HG03108 (cell line): ENCODE measurements around the gene PIGT.
A peak's percentile ranks its signal among the peaks of the same experiment; 100 is the strongest.

Experiments
- ATAC-seq: cut with Tn5 transposase; IDR thresholded peaks from one replicate; pipeline ENCODE4 v1.9.1; 2021; ENCODE audit warnings: moderate library complexity; ENCODE audit not compliant: unreplicated experiment

Gene PIGT

DNA sequence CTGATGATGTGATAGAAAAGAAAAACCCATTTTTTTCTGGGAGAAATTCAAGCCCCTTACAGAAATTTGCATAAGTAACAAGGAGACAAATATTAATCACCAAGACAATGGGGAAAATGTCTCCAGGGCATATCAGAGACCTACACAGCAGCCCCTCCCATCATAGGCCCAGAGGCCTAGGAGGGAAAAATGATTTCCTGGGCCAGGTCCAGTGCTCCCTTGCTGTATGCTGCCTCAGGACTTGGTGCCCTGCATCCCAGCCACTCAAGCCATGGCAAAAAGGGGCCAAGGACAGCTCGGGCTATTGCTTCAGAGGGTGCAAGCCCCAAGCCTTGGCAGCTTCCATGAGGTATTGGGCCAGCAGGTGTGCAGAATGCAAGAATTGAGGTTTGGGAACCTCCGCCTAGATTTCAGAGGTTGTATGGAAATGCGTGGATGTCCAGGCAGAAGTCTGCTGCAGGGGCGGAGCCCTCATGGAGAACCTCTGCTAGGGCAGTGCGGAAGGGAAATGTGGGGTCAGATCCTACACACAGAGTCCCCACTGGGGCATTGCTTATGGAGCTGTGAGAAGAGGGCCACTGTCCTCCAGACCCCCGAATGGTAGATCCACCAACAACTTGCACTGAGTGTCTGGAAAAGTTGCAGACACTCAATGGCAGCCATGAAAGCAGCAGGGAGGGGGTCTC, 15.5 kb upstream of the PIGT start:
- no peak for ATAC-seq

DNA sequence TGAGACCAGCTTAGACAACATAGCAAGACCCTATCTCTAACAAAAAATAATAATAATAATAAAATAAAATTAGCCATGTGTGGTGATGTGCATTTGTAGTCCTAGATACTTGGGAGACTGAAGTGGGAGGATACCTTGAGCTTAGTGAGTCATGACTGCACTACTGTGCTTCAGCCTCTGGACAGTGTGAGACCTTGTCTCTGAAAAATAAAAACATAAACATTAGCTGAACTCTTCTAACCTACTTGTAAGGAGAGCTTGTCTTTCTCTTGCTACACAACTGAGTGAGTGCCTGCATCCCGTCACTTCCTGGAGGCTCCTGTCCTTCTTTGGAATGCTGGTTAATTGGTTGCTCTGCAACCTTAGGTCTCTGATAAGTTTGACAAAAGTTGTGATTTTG, 13.0 kb upstream of the PIGT start:
- ATAC-seq, result no peak

- ATAC-seq, result no peak
These were observed 11.5 kb upstream of the PIGT start for GRCh38 chr20:45404438-45404837.

DNA sequence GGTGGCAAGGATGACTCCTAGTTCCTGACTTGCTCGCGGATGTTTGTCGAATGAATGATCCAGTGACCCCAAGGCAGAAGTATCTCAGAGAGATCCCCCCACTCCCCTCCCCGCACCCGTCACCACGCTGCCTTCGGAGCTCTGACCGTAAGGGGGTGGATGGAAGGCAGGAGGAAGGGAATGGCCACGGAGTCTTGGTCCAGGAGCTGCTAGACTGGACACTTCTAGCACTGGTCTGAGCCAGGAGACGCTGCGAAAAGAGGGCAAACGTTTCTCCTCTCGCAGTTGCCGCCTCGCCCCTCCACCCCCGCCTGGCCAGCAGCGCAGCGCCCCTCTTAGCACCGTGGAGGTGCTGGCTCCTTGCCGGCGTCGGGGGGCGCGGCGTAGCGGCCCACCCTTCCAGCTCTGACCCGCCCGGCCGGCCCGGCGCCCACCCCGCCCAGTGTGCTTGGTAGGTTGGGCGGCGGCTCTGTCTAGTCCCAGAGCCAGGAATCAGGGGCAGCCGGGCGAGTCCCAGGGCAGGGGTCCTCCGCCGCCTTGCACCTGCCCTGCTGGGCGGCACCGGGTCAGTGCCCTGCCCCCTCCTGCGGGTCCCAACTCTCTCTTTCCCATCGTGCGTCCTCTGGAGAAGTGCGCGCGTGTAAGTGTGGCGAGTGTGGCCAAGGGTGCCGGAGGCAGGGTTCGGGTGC, 10.2 kb upstream of the PIGT start:
- no peak for ATAC-seq

DNA sequence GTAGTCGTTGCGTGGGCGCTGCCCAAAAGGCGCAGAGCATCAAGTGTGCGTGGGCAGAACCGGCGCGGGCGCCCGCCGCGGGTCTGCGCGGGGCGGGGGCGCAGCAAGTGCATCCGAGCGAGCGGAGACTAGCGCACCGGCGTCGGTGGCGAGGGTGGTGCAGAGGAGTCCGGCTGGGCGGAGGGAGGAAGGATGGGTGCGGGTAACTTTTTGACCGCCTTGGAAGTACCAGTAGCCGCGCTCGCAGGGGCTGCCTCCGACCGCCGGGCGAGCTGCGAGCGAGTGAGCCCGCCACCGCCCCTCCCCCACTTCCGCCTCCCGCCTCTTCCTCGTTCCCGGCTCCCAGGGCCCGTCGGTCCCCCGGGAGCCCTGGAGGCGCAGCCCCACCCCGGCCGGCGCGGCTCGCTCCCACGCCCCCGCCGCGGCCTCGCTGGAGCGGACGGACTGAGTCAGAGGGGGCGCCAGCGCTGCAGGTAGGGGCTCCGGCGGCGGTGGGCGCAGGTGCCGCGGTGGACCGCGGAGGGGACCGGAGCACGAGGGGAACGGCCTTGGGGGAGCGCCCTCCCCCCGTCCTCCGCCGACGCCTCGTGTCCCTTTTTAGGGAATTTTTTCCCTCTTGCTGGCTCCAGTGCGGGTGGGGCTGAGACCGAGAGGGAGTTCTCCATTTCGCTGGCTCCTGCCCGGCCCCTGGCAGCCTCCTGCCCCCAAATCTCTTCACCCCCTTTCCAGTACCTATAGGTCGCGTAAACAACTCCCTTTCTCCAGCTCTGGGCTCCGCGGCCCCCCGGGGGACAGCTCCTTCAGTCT, 9.5 kb upstream of the PIGT start:
- ATAC-seq, result no peak

- ATAC-seq, result no peak
These were observed 8.7 kb upstream of the PIGT start for GRCh38 chr20:45407067-45407745.

GRCh38 chr20:45407783-45408645, 7.9 kb upstream of the PIGT start, which contains the start of gene DBNDD2:
TSS of gene DBNDD2 (plus strand) at chr20:45408289. CDS start at chr20:45408468, 179 bp downstream.
- ATAC-seq, result no peak

DNA sequence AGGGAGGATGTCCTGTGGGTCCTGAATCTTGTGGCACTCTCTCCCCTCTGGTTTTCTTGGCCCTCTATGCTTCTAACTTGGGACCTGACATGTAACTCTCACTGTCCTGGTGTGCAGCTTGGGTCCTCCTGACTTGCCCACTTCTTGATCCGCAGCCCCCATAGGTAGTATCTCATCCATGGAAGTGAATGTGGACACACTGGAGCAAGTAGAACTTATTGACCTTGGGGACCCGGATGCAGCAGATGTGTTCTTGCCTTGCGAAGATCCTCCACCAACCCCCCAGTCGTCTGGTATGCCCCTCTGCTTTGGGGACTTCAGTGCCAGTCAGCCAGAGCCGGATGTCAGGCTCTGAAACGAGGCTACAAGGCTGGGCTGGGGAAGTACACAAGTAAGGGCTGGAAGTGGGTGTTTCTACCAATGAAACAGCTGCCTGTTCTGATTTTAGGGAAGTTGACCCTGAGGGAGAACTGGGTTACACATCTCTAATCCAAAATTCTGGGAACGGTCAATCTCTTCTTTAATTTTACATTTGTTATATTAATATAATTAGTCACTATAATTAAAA, 7.2 kb upstream of the PIGT start:
- no peak for ATAC-seq

DNA sequence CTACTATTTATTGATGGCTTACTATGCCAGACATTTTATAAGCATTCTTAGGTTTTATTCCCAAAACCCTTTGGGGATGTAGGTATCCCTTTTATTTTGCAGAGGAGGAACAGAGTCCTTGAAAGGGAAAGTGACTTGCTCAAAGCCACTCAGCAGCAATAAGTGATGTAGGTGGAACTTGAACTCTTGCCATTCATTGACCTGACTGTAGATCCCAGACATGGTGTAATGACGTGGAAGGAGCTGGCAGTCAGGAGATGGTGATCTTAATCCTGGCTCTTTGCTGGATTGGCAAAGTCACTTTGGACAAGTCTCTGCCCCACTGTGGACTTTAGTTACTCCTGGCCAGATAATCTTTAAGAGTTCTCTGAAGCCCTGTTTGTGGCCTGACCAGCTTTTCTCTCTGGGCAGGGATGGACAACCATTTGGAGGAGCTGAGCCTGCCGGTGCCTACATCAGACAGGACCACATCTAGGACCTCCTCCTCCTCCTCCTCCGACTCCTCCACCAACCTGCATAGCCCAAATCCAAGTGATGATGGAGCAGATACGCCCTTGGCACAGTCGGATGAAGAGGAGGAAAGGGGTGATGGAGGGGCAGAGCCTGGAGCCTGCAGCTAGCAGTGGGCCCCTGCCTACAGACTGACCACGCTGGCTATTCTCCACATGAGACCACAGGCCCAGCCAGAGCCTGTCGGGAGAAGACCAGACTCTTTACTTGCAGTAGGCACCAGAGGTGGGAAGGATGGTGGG, 6.2 kb upstream of the PIGT start:
- no peak for ATAC-seq

DNA sequence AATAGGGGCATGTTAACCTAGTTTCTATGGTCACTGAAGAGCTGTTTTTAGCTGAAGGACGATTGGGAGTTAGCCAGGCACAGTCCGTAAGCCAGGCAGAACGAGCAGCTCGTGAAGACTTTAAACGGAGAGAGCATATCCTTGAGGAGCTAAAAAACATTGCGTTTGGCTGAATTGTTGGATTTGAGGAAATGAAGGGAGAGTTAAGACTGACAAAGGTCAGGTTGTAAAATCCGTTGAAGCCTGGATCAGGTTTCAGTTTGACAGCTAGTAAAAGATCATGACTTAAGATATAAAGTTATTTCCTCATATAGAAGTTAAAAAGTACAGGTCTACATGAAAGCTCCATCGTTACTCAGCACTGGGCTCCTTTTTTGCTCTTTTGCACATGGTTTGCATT, 5.1 kb upstream of the PIGT start:
- ATAC-seq, result no peak

GRCh38 chr20:45412653-45413052, 3.3 kb upstream of the PIGT start:
- ATAC-seq, result no peak

- no peak for ATAC-seq
These were observed 2.5 kb upstream of the PIGT start for GRCh38 chr20:45413479-45413878.

GRCh38 chr20:45416917-45417316, 976 bp downstream of the PIGT start:
- ATAC-seq, result no peak

GRCh38 chr20:45419188-45420091, 3.5 kb downstream of the PIGT start:
- peak; percentile 68 for ATAC-seq

DNA sequence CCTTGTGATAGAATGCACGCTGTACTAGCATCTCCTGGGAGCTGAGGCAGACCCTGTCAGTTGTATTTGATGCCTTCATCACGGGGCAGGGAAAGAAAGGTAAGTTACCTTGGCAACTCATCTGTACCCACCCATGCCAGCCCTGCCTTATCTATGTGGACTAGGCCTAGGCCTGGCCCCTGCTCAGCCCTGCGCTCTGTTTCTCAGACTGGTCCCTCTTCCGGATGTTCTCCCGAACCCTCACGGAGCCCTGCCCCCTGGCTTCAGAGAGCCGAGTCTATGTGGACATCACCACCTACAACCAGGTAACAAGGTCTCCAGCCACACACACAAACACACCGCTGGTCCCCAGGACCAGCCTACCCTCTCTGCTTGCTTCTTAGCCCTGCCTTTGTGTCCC, 4.2 kb downstream of the PIGT start:
- no peak for ATAC-seq

DNA sequence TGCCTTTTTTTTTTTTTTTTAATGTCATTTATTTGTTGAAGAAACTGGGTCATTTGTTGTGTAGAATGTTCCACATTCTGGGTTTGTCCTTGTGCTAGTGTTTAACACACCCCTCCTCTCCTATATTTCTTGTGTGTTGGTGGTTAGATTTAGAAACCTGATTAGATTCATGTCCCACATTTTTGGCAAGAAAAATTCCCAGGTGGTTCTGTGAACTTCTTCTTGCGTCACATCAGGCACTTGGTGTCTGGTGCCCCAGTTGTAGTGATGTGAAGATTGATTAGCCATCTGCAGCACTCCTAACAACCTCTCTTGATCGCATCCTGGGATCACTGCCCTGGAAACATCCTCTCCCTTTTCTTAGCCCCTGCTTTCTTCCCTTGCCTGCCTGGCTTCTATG, 7.8 kb downstream of the PIGT start:
- ATAC-seq, result no peak

DNA sequence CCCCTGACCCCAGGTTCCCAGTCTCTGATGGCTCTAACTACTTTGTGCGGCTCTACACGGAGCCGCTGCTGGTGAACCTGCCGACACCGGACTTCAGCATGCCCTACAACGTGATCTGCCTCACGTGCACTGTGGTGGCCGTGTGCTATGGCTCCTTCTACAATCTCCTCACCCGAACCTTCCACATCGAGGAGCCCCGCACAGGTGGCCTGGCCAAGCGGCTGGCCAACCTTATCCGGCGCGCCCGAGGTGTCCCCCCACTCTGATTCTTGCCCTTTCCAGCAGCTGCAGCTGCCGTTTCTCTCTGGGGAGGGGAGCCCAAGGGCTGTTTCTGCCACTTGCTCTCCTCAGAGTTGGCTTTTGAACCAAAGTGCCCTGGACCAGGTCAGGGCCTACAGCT, 9.6 kb downstream of the PIGT start:
- ATAC-seq, result no peak

- ATAC-seq, result no peak
These were observed 10.5 kb downstream of the PIGT start for GRCh38 chr20:45426320-45427016.
